T-helper 9 cell (primary cell): Measurements from ENCODE around the gene PXN.
"Not testable (repeated sequence)": the region's sequence is repeated elsewhere in the genome, so short reads cannot be mapped to it uniquely, and the experiment has no call there.

Source experiments
- DNase-seq: peaks from one replicate; pipeline ENCODE4 v3.0.0-alpha.2; 2020

Gene PXN

GRCh38 chr12:120206228-120206627 is 59.3 kb downstream of the PXN start:
- no peak for DNase-seq

- no peak for DNase-seq
Measured at GRCh38 chr12:120204171-120204570, 61.4 kb downstream of the PXN start.

GRCh38 chr12:120200364-120200800 is 65.1 kb downstream of the PXN start:
- DNase-seq = no peak

- DNase-seq = no peak
Measured at GRCh38 chr12:120199595-120200306, 65.8 kb downstream of the PXN start.

- DNase-seq = no peak
Measured at GRCh38 chr12:120199025-120199424, 66.5 kb downstream of the PXN start.

- DNase-seq = no peak
Measured at GRCh38 chr12:120197542-120197887, 68.0 kb downstream of the PXN start.

DNA sequence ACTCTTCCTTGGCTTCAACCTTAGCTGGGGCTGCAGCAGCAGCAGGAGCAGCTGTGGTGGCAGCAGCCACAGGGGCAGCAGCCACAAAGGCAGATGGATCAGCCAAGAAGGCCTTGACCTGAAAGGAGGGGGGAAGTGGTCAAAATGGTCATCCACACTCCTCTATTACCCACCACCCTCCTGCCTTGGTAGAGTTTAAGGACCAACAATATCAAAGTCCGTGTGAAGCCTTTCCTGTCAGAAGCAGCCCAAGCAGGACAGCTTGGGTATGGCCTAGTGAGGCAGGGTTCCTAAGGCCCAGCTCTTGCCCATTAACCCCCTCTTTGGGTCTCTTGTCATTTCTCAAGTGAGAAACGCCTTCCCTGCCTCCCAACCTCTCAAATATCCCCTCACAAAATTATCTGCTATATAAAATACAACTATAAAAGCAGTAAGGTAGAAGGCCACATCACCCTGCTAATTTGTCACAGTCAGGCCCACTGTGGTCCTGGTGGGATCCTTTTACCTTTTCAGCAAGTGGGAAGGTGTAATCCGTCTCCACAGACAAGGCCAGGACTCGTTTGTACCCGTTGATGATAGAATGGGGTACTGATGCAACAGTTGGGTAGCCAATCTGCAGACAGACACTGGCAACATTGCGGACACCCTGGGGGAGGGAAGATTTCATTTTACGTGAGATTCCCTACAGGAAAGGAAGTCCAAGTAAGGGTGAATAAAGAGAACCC is 68.6 kb downstream of the PXN start:
- not testable (repeated sequence) for DNase-seq

DNA sequence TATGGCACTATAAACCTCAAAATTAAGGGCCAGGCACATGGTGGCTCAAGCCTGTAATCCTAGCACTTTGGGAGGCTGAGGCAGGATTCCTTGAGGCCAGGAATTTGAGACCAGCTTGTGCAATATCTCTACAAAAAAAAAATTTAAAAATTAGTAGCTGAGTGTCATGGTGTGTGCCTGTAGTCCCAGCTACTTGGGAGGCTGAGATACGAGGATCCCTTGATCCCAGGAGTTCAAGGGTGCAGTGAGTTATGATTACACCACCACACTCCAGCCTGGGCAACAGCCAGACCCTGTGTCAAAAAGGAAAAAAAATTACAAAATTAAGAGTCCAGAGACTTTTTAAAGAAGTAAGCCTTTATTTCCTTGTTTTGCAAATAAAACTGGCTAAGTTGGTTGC is 69.2 kb downstream of the PXN start:
- no peak for DNase-seq

- DNase-seq = peak; percentile 86
Measured at GRCh38 chr12:120194534-120195395, 70.8 kb downstream of the PXN start, which contains the start of gene GCN1. TSS of gene GCN1 (minus strand) at chr12:120194715. CDS start at chr12:120194697, 18 bp downstream.

DNA sequence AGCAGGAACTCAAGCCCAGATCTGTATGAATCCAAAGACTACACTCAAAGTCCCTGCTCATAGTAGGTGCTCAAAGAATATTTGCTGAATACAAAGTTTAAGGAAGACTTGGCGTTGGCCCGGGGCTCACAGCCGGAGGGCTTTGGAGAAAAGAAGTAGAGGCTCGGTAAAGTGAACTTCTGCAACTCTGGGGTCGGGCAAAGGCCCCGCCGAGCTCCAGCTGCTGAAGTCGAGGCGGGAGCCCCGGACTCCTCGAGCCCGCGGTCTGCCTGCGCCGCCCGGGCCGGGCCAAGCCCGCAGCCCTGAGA is 71.3 kb downstream of the PXN start:
- no peak for DNase-seq

GRCh38 chr12:120193286-120193685 is 72.2 kb downstream of the PXN start:
- DNase-seq = not testable (repeated sequence)

DNA sequence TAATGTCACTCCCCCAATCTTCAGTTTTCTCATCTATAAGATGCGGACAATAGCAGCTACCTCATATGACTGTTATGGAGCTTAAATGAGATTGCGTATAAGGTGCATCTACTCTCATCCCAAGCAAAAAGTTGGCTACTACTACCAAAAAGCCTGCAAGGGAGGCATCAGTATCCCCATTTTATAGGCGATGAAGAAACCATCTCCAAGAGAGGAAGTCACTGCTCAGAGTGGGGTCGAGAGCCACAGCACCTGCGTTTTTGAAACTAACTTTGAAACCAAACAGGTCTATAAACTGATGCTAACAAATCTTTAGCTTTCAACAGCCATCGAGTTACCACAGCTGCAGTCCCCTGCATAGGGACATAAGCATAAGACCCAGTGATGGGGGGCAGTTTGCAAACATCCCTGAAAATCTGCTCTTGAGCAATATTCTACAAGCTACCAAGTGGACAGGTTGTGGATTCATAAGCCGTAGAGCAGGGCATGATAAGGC is 74.5 kb downstream of the PXN start:
- DNase-seq = no peak

DNA sequence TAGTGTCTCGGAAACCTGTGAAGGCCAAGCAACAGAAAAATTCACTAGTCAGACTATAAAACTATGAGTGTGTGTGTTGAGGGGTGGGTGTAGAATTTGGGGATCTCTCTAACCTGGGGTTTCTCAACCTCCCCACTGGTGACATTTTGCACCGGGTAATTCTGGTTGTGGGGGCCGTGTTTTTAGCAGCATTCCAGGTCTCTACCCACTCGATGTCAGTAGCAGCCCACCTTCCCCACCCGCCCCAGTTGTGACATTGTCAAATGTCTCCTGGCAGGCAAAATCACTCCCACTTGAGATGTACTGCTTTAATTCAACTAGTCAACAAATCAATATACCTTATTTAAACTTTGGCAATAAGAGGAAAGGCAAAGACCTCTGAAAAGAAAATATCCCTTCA is 75.1 kb downstream of the PXN start:
- no peak for DNase-seq

DNA sequence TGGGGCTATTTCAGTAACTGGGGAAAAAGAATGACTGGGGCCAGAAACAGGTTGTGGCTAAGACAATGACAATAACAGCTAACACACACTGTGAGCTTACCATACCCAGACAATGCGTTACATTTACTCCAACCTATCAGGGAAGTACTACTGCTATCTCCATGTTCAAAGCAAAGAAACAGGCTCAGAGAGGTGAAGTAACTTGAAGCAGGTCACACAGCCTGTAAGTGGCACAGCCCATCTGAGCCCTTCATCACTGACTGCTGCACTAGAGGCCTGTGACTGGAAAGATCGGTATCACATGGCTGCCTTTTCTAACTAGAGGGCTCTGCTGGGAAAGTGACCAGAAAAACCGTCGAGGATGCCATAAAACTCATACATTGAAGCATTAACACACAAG is 78.9 kb downstream of the PXN start:
- no peak for DNase-seq

DNA sequence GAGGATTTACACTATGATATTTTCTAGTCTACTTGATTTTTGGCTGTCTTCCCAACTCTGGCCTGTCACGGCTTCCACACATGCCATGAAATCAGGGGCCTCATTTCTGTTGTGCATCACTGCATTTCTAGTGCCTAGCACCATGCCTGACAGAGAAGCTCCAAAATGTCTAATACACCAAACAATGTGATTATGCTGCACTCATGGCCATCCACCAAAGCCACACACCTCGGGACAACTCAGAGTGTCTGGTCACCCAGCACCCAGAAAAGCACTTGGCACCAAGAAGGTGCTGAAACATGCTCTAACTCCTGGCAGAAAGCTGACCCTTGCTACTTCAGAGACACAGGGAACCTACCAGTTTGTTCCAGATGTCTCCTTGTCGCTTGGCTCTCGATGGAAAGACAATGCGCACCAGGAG is 82.3 kb downstream of the PXN start:
- no peak for DNase-seq

DNA sequence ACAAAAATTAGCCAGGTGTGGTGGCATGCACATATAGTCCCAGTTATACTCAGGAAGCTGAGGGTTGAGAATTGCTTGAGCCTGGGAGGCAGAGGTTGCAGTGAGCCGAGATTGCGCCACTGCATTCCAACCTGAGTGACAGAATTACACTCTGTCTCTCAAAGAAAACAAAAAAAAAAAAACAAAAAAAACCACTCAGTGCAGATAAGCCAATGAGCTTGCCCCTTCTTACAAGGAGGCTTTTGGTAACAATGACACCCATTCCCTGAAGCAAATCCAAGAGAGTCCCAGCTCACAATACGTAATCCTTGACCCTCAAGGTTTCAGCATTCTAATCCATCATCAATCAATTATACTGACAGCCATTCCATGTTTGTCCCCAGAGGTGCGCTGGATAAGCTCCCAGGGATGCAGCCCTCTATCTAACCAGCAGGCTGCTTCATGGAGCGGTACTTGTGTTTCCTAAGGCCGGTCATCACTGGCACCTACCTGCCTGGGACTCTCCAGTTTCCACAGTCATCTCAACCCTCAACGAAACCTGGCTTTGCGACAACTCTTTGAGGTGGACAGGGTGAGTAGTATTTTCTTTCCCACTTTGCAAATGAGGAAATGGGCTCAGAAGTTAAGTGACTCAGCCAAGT is 83.4 kb downstream of the PXN start:
- DNase-seq = no peak

- DNase-seq = no peak
Measured at GRCh38 chr12:120180975-120181374, 84.6 kb downstream of the PXN start.

GRCh38 chr12:120175537-120175936 is 90.0 kb downstream of the PXN start:
- no peak for DNase-seq

DNA sequence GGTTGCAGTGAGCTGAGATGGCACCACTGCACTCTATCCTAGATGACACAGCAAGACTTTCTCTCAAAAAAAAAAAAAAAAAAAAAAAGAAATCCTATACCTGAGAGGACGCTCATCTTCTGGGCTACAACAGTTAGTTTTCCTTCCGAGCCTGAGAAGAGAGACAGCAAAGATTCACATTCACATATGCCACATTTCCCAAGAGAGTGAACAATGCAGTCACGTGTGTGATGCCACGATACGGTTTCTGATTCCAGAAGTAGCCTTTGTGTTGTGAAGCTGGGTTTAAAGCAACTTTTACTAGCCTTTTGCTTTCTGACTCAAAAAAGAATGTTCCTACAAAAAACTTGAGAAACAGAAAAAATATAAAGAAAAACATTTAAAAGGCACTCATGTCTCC is 90.5 kb downstream of the PXN start:
- no peak for DNase-seq

DNA sequence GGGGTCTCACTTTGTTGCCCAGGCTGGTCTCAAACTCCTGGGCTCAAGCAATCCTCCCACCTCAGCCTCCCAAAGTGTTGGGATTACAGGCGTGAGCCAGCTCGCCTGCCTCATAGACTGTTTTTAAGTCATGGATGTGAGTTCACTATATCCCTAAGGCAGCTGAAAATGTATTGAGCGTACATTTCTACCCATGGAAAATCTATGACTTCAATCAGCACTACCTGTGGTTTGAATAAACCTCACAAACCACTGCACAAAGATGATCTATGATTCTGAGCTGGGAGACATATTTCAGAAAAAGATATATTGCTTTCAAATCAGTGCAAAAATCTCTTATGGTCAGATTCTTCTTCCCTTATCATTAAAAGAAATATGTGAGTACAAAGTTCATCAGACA is 93.5 kb downstream of the PXN start:
- DNase-seq = no peak

- no peak for DNase-seq
Measured at GRCh38 chr12:120170631-120171030, 94.9 kb downstream of the PXN start.

- DNase-seq = no peak
Measured at GRCh38 chr12:120169946-120170345, 95.6 kb downstream of the PXN start.

DNA sequence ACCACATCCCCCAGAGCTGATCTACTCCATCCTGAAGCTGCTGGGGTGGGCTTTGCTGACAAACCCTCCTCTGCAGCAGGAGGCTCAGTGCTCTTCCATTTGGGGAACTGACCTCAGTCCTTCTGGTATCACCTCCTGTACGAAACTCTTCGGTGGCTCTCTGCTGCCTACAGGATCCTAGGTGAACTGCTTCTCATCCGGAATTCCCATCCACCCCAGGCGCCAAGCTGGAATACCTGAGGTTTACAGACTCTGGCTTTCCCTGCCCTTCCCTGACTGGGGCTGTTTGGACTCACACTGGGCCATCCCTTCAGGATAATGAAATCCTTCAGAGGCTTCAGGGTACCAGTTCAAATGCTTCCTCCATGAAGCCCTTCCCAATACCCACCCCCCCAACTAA is 97.2 kb downstream of the PXN start:
- no peak for DNase-seq
